Motor neuron (in vitro differentiated cells): ENCODE data around the gene UVSSA. TPM values are rescaled to one million over a fixed set of nuclear protein-coding genes. Genes with fewer than 3 reads are reported as not detected.
"Not testable (repeated sequence)": the region's sequence is repeated elsewhere in the genome, so short reads cannot be mapped to it uniquely, and the experiment has no call there.

Experiments used
- ATAC-seq, 8 experiments: fragments of 200-7000 bp; cut with Tn5 transposase; replicated peaks in 6 of 8; 2 replicates each; pipeline ENCODE4 v1.8.0; 2021; ENCODE audit warnings: mild to moderate bottlenecking in 8 of 8, moderate library complexity in 8 of 8
- H3K27ac ChIP-seq, 2 donors: fragments of 250-450 bp; sonication (Bioruptor Pico); 2 replicates each; pipeline ENCODE4 v1.9.0; 2021; ENCODE audit warnings: antibody characterized with exemption in 2 of 2, mild to moderate bottlenecking in 2 of 2, moderate library complexity in 1 of 2
- H3K4me1 ChIP-seq, 2 donors: fragments of 250-450 bp; sonication (Bioruptor Pico); replicated peaks in 1 of 2; 2 replicates each; pipeline ENCODE4 v1.6.1; 2021; ENCODE audit warnings: antibody characterized with exemption in 2 of 2, mild to moderate bottlenecking in 2 of 2, moderate library complexity in 1 of 2
- H3K4me3 ChIP-seq, 5 donors: fragments of 250-450 bp; sonication (Bioruptor Pico); 2 replicates each; pipeline ENCODE4 v1.9.0; 2021; ENCODE audit warnings: antibody characterized with exemption in 5 of 5, mild to moderate bottlenecking in 5 of 5, moderate library complexity in 4 of 5
- WGBS, 10 experiments: fragments of 450-650 bp; shearing (Covaris generic); methylation state at CpG; one replicate each; pipeline ENCODE4 v1.0.0; 2022; 5-methylcytosine and 5-hydroxymethylcytosine counted together
- in situ Hi-C, 9 experiments: fragments of 400-800 bp; cut with MboI; loops; one replicate each; pipeline ENCODE4 v1.15.0; 2021; ENCODE audit warnings: low sequenced_read_pairs in 9 of 9, low pct_unique_long_range_greater_than_20kb in 2 of 9; ENCODE audit not compliant: unreplicated experiment in 9 of 9
- total RNA-seq, 8 experiments: library from RNA; unstranded; fragments of 300-600 nt; gene quantifications; 2 replicates each; pipeline versions ENCODE4 v1.2.3 to v1.2.4, GENCODE V29; 2022

Gene UVSSA
- total RNA-seq, 8 experiments from 2014 or later, result 4.9 to 41.9 (median 8.1) TPM

GRCh38 chr4:1367936-1368289 lies 20.9 kb downstream of the UVSSA start:
- 92% methylated on average over 4 of the region's 10 CpGs; no CpG with 5 or more reads in 9 of the 10 experiments for WGBS, 10 experiments
- peaks cover 12 to 29% of the 10 kb centered on the region in 2 donors for H3K4me1 ChIP-seq
- H3K4me3 ChIP-seq, result no peak overlapping the region
- no peak for ATAC-seq
- in situ Hi-C loops, result loop anchor here in 4 of 9 experiments (25.0 kb wide), 2 partner anchors 269 to 369 kb away; no protein-coding TSS in a partner anchor
- no peak overlapping the region for H3K27ac ChIP-seq

DNA sequence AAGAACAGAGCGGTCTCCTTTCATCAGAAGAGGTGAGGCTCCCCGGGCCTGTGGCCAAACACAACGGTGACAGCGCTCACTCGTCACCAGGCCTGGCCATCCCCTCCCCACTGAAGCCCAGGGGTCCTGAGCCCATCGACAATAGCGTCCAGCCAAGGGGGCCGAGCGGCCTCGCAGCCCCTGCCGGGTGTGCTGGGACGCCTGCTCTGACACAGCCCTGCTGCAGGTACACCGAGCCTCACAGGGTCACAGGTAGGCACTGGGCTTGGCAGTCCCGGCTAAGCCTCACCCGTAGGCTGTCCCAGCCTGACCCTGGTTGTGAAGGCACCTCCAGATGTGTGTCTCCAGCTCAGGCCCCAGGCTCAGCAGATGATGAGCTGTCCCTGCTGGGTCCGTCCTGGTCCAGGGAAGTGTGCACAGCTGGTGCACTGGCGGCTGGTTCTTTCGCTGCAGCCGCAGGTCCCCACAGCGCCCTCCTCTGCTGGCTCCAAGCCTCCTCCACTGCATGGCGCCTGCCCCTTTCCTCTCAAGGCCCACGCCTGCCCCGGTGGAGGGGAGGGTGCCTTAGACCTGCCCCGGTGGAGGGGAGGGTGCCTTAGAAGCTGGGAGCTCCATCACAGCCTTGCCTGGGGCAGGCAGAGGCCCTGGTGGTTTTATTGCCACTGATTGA lies 21.5 kb downstream of the UVSSA start:
- WGBS, 10 experiments, result 80 to 100% (median 97%) methylated on average over 2 to 6 of the region's 24 CpGs; no CpG with 5 or more reads in 7 of the 10 experiments
- in situ Hi-C loops, result loop anchor here in 4 of 9 experiments (25.0 kb wide), 2 partner anchors 269 to 369 kb away; no protein-coding TSS in a partner anchor
- H3K27ac ChIP-seq, result peak overlapping the region; percentile 6 to 57
- peak in 7 of 8 experiments; percentile 25 to 67 (median 41) for ATAC-seq
- peaks cover 12 to 22% of the 10 kb centered on the region in 2 donors for H3K4me1 ChIP-seq
- no peak overlapping the region for H3K4me3 ChIP-seq

GRCh38 chr4:1369091-1369450 lies 22.1 kb downstream of the UVSSA start:
- Histone ChIP-seq H3K4me3 (no peak overlapping the region), H3K4me1 (peaks cover 12 to 21% of the 10 kb centered on the region in 2 donors), H3K27ac (peak overlapping the region; percentile 6 to 57)
- WGBS, 10 experiments, result 100% methylated on average over 1 of the region's 18 CpGs; no CpG with 5 or more reads in 8 of the 10 experiments
- in situ Hi-C loops, result loop anchor here in 4 of 9 experiments (25.0 kb wide), 2 partner anchors 268 to 368 kb away; no protein-coding TSS in a partner anchor
- peak in 3 of 8 experiments; percentile 11 to 38 (median 21) for ATAC-seq

- peak in 2 of 8 experiments; percentile 35 to 40 for ATAC-seq
Measured at GRCh38 chr4:1369479-1370079, 22.6 kb downstream of the UVSSA start.

DNA sequence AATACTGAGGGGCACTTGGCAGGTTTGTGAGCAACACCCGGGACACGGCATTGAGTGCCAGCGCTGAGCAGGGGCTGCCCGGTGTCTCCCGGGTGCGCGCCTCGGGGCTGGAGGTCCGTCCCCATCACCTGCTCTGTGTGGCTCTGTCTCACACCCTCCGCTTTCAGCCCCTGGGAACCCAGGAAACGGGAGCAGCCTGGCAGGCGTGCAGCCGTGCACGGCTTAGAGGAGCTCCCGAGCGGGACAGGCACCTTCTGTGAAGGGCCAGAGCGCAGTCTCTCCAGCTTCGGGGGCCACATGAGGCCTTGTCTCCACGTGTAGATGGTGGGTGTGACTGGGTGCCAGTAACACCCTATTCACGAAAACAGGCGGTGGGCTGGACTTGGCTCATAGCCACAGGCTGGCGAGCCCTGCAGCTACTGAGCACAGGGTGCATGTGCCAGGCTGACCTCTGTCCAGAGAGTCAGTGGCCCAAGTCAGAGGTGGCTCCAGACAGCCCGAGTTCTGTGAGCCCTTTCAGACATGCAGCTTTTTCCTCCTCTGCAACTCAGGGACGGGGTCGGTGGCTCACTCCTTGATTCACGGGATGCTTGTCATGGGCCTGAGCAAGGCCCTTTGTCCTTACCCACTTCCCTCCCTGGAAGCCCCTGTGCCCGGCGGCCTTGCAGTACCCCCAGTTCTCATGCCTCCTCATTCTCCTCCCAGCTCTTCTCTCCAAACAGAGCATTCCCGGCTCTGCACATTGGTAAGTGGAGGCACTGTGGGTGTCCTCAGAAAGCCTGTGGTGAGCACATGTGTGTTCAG lies 23.5 kb downstream of the UVSSA start:
- Histone ChIP-seq H3K27ac (no peak overlapping the region), H3K4me1 (peaks cover 12 to 21% of the 10 kb centered on the region in 2 donors), H3K4me3 (no peak overlapping the region)
- peak in 1 of 8 experiments; percentile 26 for ATAC-seq
- 82 to 100% (median 90%) methylated on average over 1 to 6 of the region's 29 CpGs; no CpG with 5 or more reads in 3 of the 10 experiments for WGBS, 10 experiments
- in situ Hi-C loops, result loop anchor here in 4 of 9 experiments (25.0 kb wide), 2 partner anchors 267 to 367 kb away; no protein-coding TSS in a partner anchor

More at GRCh38 chr4:1369479-1370079, 22.6 kb downstream of the UVSSA start:
- Histone ChIP-seq H3K4me3 (no peak overlapping the region), H3K27ac (peak overlapping the region in 1 of 2 donors; percentile 57), H3K4me1 (peaks cover 12 to 21% of the 10 kb centered on the region in 2 donors)
- in situ Hi-C loops, result loop anchor here in 4 of 9 experiments (25.0 kb wide), 2 partner anchors 268 to 368 kb away; no protein-coding TSS in a partner anchor
- WGBS, 10 experiments, result 69 to 100% (median 90%) methylated on average over 2 to 21 of the region's 22 CpGs; no CpG with 5 or more reads in 1 of the 10 experiments

DNA sequence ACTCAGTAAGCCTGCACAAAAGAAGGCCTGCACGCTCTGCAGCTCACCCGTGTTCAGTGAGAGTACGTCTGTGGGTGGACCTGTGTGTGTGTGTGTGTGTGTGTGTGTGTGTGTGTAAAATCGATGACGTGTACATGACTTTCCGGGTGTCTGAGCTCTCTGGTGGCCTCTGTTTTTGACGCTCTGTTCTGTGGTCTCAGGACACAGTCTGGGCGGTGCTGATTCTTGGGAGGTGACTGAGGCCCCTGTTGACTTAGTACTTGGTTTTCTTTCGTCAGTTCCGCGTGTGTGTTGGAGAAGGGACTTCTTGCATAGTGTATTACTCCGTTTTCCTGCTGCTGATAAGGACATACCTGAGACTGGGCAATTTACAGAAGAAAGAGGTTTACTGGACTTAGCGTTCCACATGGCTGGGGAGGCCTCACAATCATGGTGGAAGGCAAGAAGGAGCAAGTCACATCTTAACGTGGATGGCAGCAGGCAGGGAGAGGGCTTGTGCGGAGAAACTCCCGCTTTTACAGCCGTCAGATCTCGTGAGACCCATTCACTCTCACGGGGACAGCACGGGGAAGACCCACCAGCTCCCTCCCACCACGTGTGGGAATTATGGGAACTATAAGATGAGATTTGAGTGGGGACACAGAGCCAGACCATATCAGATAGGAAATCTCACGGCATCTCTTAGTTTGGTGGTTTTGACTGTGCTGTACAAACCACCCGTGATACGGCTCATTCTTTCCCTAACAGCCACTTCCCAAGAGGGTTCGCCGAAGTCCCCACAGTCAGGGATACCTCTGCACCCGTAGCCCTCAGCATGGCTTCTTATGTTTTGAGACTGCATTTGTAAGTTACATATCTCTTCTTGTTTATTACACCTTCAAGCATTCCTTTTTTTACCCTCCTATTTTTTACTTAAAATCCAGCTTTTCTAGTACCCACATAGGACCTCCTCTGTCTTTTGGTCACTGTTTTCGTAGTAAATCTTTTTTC lies 24.5 kb downstream of the UVSSA start:
- Histone ChIP-seq H3K4me1 (peaks cover 12 to 21% of the 10 kb centered on the region in 2 donors), H3K4me3 (no peak overlapping the region), H3K27ac (no peak overlapping the region)
- 82 to 100% (median 96%) methylated on average over 2 to 13 of the region's 28 CpGs for WGBS, 10 experiments
- no peak for ATAC-seq
- in situ Hi-C loops, result loop anchor here in 4 of 9 experiments (25.0 kb wide), 2 partner anchors 266 to 366 kb away; no protein-coding TSS in a partner anchor

DNA sequence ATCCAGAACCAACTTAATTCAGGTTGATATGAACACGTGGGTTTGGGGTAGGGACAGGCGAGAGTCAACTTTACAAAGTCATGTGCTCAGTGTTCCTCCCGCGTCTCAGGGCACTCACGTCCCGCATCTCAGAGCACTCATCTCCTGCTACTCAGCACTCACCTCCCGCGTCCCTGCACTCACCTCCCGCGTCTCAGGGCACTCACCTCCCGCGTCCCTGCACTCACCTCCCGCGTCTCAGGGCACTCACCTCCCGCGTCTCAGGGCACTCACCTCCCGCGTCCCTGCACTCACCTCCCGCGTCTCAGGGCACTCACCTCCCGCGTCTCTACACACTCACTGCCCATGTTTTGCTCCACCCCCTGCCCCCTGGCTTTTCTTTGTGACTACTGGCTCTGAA lies 25.6 kb downstream of the UVSSA start:
- H3K4me3 ChIP-seq, ATAC-seq, H3K27ac ChIP-seq: not testable (repeated sequence)
- H3K4me1 ChIP-seq, result peaks cover 12 to 21% of the 10 kb centered on the region in 2 donors
- WGBS, 10 experiments, result 56 to 96% (median 75%) methylated on average over 2 to 6 of the region's 22 CpGs; no CpG with 5 or more reads in 5 of the 10 experiments
- in situ Hi-C loops, result loop anchor here in 4 of 9 experiments (25.0 kb wide), 2 partner anchors 265 to 365 kb away; no protein-coding TSS in a partner anchor

- ATAC-seq, result no peak
- 84 to 100% (median 100%) methylated on average over 1 to 6 of the region's 42 CpGs; no CpG with 5 or more reads in 3 of the 10 experiments for WGBS, 10 experiments
- H3K4me1 ChIP-seq, result peaks cover 8 to 12% of the 10 kb centered on the region in 2 donors
- H3K27ac ChIP-seq, result no peak overlapping the region
- no peak overlapping the region for H3K4me3 ChIP-seq
- in situ Hi-C loops, result loop anchor here in 4 of 9 experiments (25.0 kb wide), 2 partner anchors 263 to 363 kb away; no protein-coding TSS in a partner anchor
Measured at GRCh38 chr4:1373892-1374705, 27.1 kb downstream of the UVSSA start.

- H3K4me3 ChIP-seq, result no peak overlapping the region
- in situ Hi-C loops, result loop anchor here in 4 of 9 experiments (25.0 kb wide), 2 partner anchors 263 to 363 kb away; no protein-coding TSS in a partner anchor
- WGBS, 10 experiments, result 100% methylated on average over 3 of the region's 14 CpGs; no CpG with 5 or more reads in 9 of the 10 experiments
- H3K27ac ChIP-seq, result no peak overlapping the region
- peaks cover 2 to 6% of the 10 kb centered on the region in 2 donors for H3K4me1 ChIP-seq
- ATAC-seq, result no peak
Measured at GRCh38 chr4:1374706-1375045, 27.7 kb downstream of the UVSSA start.

GRCh38 chr4:1375051-1375721 lies 28.2 kb downstream of the UVSSA start:
- peaks cover 0 to under 1% of the 10 kb centered on the region in 2 donors for H3K4me1 ChIP-seq
- no peak overlapping the region for H3K4me3 ChIP-seq
- H3K27ac ChIP-seq, result no peak overlapping the region
- WGBS, 10 experiments, result 80 to 98% (median 92%) methylated on average over 3 to 9 of the region's 36 CpGs; no CpG with 5 or more reads in 6 of the 10 experiments
- no peak for ATAC-seq
- in situ Hi-C loops, result no loop called here
